Heart left ventricle (tissue), 16 donors: ENCODE measurements around the gene AMZ2. TPM values are rescaled to one million over a fixed set of nuclear protein-coding genes. Genes with fewer than 3 reads are reported as not detected.

Experiments
- ATAC-seq, 4 donors: fragments of 200-7000 bp; cut with Tn5 transposase; one replicate each; pipeline ENCODE4 v1.9.1; 2020 to 2022; ENCODE audit warnings: moderate library complexity in 4 of 4, mild to moderate bottlenecking in 3 of 4, moderate number of reproducible peaks in 1 of 4
- DNase-seq, 5 donors: peaks; one replicate each; pipeline ENCODE4 v3.0.0-alpha.2; 2020
- H3K27ac ChIP-seq, 12 donors: fragments of 200-600 bp; sonication (generic) in 4 of 12; one replicate each; pipeline versions ENCODE4 v1.5.0 to v1.8.0; 2016 to 2022; ENCODE audit warnings: mild to moderate bottlenecking in 2 of 12
- H3K27me3 ChIP-seq, 9 donors: fragments of 200-600 bp; sonication (generic) in 2 of 9; one replicate each; pipeline versions ENCODE4 v1.5.1 to v1.8.0; 2016 to 2022; ENCODE audit warnings: mild to moderate bottlenecking in 3 of 9
- H3K36me3 ChIP-seq, 9 donors: fragments of 200-600 bp; sonication (generic) in 2 of 9; one replicate each; pipeline versions ENCODE4 v1.5.0 to v1.8.0; 2018 to 2022; ENCODE audit warnings: mild to moderate bottlenecking in 2 of 9
- H3K4me1 ChIP-seq, 12 donors: fragments of 200-600 bp; sonication (generic) in 4 of 12; one replicate each; pipeline versions ENCODE4 v1.5.0 to v1.8.0; 2016 to 2022; ENCODE audit warnings: mild to moderate bottlenecking in 3 of 12
- H3K4me3 ChIP-seq, 12 donors: fragments of 200-600 bp; sonication (generic) in 4 of 12; one replicate each; pipeline versions ENCODE4 v1.5.0 to v1.8.0; 2017 to 2022; ENCODE audit warnings: mild to moderate bottlenecking in 9 of 12, moderate library complexity in 4 of 12
- H3K9me3 ChIP-seq, 12 donors: fragments of 200-600 bp; sonication (generic) in 4 of 12; one replicate each; pipeline versions ENCODE4 v1.5.0 to v1.8.0; 2016 to 2022; ENCODE audit warnings: mild to moderate bottlenecking in 1 of 12
- POLR2A ChIP-seq, 2 donors: fragments of 450-650 bp; IDR thresholded peaks; one replicate each; pipeline ENCODE4 v1.6.1; 2017; ENCODE audit warnings: antibody characterized with exemption in 2 of 2, mild to moderate bottlenecking in 2 of 2, moderate library complexity in 2 of 2
- WGBS, 4 donors: extraction: QIAGEN DNeasy Blood & Tissue Kit in 2 of 4; methylation state at CpG; one replicate each; pipeline versions ENCODE4 v1.1.5 to v1.1.7; 2013 to 2018; 5-methylcytosine and 5-hydroxymethylcytosine counted together
- intact Hi-C, 10 donors: fragments of 100-400 bp; cut with DNase I; formaldehyde crosslinking; loops; one replicate each; pipeline versions ENCODE4 v1.11.1 to v1.14.2; 2022
- polyA plus RNA-seq, 2 donors: library from polyadenylated mRNA; stranded (reverse); fragments of 200-250 nt; gene quantifications; one replicate each; pipeline ENCODE4 v1.2.3, GENCODE V29; 2013
- total RNA-seq, 9 donors: library from RNA; depleted of rRNA in 2 of 9; stranded (reverse); fragments of >200 nt in 2 of 9; fragmentation: NEBNext Ultra II Directional in 3 of 9; extraction: Animal tissue kit (Norgen Biotek cat#: 25700) in 3 of 9; gene quantifications; one replicate each; pipeline versions ENCODE4 v1.1.0 to v1.2.4, GENCODE V29; 2016 to 2023
- TF ChIP-seq, protein P1 (sequence below), 12 donors: fragments of 200-600 bp; sonication (generic) in 4 of 12; IDR thresholded peaks; one replicate each; pipeline versions ENCODE4 v1.5.0 to v1.8.0; 2018 to 2022; ENCODE audit warnings: antibody characterized with exemption in 12 of 12, mild to moderate bottlenecking in 5 of 12
- donor health status: ischemic (EF 13 %, LVEDD 7.1; RV severe dilation, severe dysfunction).
- donor health status: healthy with polysubstance abuse.
- donor health status: DM: no; HTN: yes; CAD: no.
- donor health status: DM: no; HTN: no; CAD: no.
- donor health status: ischemic (EF 25% LVEDD 6.9; RV normal size, moderate dysfunction).
- donor health status: ischemic (EF 25% LVEDD 5.7; RV mildly dilated, moderate dysfunction).
- donor health status: healthy.
- donor health status: DM: yes; HTN: yes; CAD: no.
- donor health status: ischemic (EF 35%, LVEDD 5.7; RV mildly dilated, moderate dysfunction).
- donor health status: nonischemic (EF 11% LVEDD 7.7; RV severe dilation, severe dysfunction).
- donor health status: DM: yes; HTN: yes; CAD: no.
- donor health status: PGD.
- donor health status: ischemic (EF 29% LVEDD 5.4; RV normal size, mild dysfunction).
- donor health status: nonischemic (EF 23%, LVEDD 6.1; RV moderate dilation, normal function).

Gene AMZ2
- total and polyA plus RNA-seq, 11 donors: 52.9 to 141 (median 89.1) TPM

GRCh38 chr17:68295086-68295485 is 47.2 kb downstream of the AMZ2 start:
- Histone ChIP-seq H3K9me3 (no peaks in the 10 kb centered on the region), H3K27me3 (peaks cover 0 to 30% (median 3%) of the 10 kb centered on the region in 9 donors), H3K4me1 (peaks cover 2 to 41% (median 13%) of the 10 kb centered on the region in 12 donors), H3K27ac (no peak overlapping the region), H3K4me3 (no peak overlapping the region), H3K36me3 (no peaks in the 10 kb centered on the region)
- intact Hi-C loops: loop anchor here in 2 of 10 donors (5.0 to 10.0 kb wide), 2 partner anchors 67 to 80 kb away; no protein-coding TSS in a partner anchor
- no peak for ATAC-seq
- TF ChIP-seq, protein P1, sequence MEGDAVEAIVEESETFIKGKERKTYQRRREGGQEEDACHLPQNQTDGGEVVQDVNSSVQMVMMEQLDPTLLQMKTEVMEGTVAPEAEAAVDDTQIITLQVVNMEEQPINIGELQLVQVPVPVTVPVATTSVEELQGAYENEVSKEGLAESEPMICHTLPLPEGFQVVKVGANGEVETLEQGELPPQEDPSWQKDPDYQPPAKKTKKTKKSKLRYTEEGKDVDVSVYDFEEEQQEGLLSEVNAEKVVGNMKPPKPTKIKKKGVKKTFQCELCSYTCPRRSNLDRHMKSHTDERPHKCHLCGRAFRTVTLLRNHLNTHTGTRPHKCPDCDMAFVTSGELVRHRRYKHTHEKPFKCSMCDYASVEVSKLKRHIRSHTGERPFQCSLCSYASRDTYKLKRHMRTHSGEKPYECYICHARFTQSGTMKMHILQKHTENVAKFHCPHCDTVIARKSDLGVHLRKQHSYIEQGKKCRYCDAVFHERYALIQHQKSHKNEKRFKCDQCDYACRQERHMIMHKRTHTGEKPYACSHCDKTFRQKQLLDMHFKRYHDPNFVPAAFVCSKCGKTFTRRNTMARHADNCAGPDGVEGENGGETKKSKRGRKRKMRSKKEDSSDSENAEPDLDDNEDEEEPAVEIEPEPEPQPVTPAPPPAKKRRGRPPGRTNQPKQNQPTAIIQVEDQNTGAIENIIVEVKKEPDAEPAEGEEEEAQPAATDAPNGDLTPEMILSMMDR (IDR thresholded peaks at IDR 0.05): no peak
- TF ChIP-seq POLR2A (IDR thresholded peaks at IDR 0.05): no peak
- no peak for DNase-seq
- WGBS, 4 donors: 87 to 93% (median 90%) methylated on average over 7 of the region's 7 CpGs

DNA sequence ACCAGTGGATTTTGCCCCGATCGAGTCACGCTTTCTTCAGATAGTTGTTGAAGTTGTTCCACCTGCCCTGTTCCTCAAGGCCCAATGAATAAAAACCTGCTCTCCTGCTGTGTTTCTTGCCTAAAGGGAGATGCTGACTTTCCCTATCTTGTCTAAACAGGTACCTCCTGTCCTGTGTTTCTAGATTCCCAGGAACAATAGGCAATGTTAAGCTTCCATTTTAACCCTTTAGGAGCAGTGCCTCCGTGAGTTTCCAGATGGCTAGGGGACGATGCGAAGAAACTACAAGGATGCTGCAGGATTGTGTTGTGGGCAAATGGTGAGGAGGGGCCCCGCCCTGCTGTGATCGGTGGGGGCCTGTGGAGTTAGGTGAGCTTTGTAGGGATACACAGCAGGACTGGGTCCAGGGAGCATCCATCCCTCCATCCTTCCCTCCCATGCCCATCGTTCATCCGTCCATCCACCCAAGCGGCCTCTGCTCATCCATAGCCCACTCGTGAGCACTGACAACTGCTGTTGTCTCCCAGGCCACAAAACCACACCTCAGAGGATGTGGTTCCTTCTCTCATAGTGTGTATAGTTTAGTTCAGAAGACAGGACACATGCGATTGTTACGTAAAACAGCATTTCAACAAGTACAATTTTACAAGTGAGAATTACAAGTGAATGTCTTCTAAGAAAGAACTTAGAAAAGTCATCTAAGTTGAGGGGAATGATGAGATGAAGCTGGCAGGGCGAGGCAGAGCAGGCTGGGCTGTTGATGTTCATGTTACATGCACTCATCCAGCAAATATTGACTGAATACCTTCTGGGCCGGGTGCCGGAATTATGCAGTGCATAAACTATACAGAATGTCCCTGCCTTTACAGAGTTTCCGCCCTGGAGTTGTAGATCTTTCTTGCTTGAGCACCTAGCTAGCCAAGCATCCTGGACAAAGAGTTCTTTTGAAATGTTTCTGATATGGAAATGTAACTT is 48.7 kb downstream of the AMZ2 start:
- no peak for ATAC-seq
- no peak for DNase-seq
- 86 to 92% (median 91%) methylated on average over 18 of the region's 18 CpGs for WGBS, 4 donors
- peak overlapping the region in 1 of 12 donors; percentile 81 for H3K27ac ChIP-seq
- H3K4me1 ChIP-seq: peaks cover 2 to 45% (median 9%) of the 10 kb centered on the region in 12 donors
- H3K27me3 ChIP-seq: peaks cover 0 to 30% (median 3%) of the 10 kb centered on the region in 9 donors
- no peaks in the 10 kb centered on the region for H3K36me3 ChIP-seq
- no peak for TF ChIP-seq POLR2A (IDR thresholded peaks at IDR 0.05)
- TF ChIP-seq, protein P1 (IDR thresholded peaks at IDR 0.05): no peak
- H3K9me3 ChIP-seq: no peaks in the 10 kb centered on the region
- intact Hi-C loops: loop anchor here in 2 of 10 donors (5.0 to 10.0 kb wide), 2 partner anchors 66 to 78 kb away; no protein-coding TSS in a partner anchor
- peak overlapping the region in 1 of 12 donors; percentile 5 for H3K4me3 ChIP-seq

GRCh38 chr17:68297195-68297594 is 49.4 kb downstream of the AMZ2 start:
- no peak for ATAC-seq
- 74 to 78% (median 75%) methylated on average over 4 of the region's 4 CpGs for WGBS, 4 donors
- intact Hi-C loops: loop anchor here in 2 of 10 donors (5.0 to 10.0 kb wide), 2 partner anchors 65 to 78 kb away; no protein-coding TSS in a partner anchor

More at GRCh38 chr17:68297195-68297594, 49.4 kb downstream of the AMZ2 start:
- H3K4me3 ChIP-seq: no peak overlapping the region
- TF ChIP-seq POLR2A (IDR thresholded peaks at IDR 0.05): no peak
- TF ChIP-seq, protein P1 (IDR thresholded peaks at IDR 0.05): no peak
- no peaks in the 10 kb centered on the region for H3K36me3 ChIP-seq
- peak overlapping the region in 1 of 12 donors; percentile 81 for H3K27ac ChIP-seq
- H3K9me3 ChIP-seq: no peaks in the 10 kb centered on the region
- no peak for DNase-seq
- peaks cover 0 to 43% (median 5%) of the 10 kb centered on the region in 12 donors for H3K4me1 ChIP-seq
- peaks cover 0 to 30% (median 3%) of the 10 kb centered on the region in 9 donors for H3K27me3 ChIP-seq
